ENCODE measurements around the gene EIPR1.

The EIPR1 gene

DNA sequence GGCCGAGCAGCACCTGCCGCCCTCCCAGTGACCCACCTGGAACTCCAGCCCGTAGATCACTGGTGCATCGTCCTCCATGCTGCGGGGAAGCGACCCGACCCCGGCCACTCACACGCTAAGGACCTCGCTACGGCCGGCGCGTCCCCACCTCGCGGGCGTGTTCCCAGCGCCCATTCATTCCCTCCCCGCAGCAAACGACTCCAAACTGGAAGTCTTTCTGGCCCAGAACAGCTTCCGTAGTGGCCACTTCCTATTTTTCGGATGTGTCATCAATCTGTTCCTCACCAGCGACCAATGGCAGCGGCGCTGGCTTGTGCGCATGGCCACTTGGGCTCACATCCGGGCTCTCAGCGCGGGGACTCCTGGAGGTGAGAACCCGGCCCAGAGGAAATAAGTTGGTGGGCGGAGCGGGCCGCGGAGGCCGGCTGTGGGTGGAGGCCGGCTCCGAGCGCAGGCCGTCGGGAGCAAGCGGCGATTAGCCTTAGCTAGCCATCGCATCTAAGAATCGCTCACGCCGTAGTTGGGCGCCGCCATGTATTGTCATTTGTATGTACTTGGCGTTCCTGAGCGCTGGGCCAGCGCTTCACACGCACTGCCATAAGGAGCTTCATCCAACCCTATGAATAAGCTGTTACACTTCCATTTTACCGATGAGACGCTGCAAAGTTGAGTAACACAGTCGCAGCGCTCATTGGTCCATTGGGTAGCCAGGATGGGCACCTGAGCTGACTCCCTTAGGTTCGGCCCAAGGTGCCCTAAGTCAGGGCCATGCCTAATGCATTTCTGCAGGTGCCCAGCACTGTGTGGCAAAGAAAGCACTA lies at the start of gene EIPR1:
Gene EIPR1 (minus strand): TSS at position 207 of the 821 bp plus-strand sequence. CDS start 129 bp downstream, at position 78.
- DNase-seq, result peak; percentile 99

DNA sequence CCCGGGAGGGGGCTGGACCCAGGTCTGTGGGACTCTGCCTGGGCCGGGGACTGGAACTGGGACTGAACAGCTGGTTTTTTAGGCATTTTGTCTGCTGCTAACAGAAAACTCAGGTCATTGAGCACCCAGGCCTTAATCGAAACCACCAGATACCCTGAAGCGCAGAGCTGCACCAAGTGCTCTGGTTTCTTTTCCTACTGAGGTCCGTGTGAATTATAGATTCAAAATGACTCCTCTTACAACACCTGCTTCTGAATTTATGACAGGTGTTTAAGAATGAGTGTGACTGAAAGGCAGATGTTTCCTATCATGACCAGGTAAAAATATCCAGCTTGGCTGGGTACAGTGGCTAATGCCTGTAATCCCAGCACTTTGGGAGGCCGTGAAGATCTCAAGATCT lies 49.7 kb upstream of the EIPR1 start:
- no peak for DNase-seq

DNA sequence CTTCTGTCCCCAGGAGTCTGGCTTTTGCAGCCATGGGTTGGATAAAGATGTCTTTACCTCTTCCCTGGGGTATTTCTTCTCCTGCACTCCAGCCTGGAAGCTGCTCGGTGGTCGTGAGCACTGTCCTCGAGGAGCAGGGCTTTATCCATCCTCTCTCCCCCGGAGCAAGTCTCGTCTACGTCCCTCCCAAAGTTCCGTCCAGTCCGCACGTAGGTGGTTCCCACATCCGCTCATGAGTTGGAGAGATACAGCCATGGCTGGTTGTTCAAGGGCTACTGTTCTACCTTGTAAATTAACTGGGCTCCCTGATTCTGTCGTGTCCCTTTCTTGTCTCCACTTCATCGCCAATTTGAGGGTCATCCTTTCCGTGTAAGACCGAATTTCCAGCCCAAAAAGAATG lies 49.0 kb upstream of the EIPR1 start:
- DNase-seq, result no peak

DNA sequence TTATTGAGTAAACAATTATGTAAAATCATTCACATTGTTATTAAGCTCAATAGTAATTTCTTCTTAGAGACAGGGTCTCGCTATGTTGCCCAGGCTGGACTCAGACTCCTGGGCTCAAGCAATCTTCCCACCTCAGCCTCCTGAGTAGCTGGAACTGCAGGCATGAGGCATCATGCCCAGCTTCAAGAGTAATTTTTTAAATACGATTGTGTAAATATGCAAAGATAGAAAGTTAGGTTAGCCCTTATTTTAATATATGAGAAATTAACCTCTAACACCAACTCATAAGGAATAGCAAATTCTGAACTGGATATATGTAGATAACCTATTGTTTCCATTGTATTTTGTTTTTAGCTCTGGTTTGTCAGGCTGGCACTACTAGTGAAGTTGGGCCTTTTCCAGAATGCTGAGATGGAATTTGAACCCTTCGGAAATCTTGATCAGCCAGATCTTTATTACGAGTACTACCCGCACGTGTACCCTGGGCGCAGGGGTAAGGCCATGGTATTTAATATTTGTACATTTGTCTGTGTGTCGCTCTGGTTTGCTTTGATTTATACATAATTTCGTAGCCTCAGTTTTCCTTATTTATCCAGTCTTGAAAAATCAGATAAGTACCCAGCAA lies 46.7 kb upstream of the EIPR1 start:
- no peak for DNase-seq

DNA sequence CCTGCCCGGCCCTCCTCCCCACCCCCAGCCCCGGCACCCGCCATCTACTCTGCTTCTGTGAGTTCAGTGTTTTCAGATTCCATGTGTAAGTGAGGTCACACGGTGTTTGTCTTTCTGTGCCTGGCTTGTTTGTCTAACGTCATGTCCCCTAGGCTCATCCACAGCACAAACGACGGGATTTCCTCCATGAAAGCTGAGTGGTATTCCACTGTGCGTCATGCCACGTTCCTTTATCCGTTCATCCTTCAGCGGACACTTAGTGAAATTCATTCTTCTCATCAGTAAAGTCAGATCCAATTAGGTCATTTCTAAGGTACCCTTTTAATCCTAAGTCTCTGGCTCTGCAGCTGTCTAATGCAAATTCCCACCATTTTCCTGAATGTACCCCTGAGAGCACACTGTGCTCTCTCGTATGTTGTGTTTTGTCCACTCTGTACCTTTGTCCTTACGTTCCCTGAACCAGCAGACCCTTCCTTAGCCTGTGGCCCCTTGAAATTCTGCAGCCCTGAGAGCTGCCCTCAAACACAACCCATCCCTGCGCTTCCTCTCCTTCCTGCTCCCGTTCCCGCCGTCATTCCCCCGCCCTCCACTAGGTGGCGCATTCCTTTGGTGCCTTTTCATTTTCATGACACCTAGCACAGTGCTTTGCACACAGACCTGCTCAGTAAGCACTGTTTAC lies 46.0 kb upstream of the EIPR1 start:
- peak; percentile 72 for DNase-seq

DNA sequence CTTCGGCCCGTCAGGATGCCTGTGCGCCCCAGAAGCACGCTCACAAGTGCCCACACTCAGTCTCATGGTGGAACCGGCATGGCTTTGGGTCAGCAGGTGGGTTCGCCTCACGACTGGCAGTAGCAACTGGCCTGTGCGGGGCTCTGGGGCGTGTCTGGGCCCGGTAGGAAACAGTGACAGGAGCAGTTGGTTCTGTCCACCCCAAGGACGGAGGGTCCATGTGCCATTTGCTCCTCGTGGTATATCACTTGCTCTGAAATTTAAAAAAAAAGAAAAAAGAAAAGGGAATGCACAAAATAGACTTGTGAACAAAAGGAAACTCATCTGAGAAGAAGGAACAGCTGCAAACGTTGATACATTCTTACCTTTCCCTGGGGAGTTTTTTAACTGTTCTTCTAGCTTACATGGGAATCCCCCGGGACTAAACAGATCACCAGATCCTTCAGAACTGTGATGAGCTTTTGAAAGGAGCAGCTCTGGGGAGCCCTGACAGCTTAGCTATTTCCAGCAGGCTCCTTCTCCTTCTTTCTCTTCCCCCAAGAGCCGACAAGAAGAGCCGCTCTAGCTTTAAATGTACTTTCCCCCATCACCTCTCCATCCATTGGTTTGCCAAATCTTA lies 44.7 kb upstream of the EIPR1 start:
- DNase-seq, result no peak

DNA sequence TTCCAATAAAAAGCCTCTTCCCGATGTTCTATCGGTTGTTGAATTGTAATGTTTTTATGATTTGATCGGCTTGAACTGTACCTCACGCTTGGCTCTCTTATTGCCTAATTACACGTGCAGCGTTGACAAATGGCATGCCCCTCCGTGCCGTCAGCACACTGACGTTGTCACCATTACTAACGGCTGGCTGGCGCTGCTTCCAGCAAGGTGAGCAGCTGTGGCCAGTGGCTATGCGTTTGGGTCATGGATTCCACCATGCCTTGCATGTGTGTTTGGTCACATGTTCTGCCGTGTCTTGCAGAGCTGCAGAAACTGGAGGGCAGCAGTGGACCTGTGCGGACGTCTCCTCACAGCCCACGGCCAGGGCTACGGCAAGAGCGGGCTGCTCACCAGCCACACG lies 44.0 kb upstream of the EIPR1 start:
- no peak for DNase-seq

DNA sequence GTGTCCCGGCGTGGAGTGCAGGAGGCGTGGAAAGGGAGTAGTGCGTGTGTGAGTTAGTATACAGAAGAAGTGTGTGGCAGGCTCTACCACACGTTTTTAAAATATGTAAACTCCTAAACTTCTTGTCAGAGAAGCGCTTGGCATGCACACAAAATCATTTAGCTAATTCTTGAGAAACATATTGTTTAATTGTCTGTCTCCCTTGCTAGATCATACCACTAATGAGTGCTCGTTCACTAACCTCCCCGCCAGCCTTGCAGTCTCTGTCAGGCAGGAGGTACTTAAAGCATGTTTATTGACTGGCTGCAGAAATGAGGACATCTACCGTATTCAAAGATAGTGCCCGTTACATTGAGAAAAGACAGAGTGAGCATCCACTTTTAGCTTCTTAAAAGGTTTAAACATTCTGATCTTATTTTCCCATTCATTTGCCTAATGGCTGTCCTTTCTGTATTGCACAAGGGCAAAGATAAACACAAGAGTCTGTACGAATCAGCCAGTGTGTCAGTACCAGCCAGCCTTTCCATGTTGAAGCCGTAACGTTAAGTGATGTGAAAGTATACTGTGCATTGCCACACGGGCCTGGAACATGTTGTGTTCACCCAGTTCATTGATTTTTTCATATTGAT lies 43.3 kb upstream of the EIPR1 start:
- DNase-seq, result no peak

DNA sequence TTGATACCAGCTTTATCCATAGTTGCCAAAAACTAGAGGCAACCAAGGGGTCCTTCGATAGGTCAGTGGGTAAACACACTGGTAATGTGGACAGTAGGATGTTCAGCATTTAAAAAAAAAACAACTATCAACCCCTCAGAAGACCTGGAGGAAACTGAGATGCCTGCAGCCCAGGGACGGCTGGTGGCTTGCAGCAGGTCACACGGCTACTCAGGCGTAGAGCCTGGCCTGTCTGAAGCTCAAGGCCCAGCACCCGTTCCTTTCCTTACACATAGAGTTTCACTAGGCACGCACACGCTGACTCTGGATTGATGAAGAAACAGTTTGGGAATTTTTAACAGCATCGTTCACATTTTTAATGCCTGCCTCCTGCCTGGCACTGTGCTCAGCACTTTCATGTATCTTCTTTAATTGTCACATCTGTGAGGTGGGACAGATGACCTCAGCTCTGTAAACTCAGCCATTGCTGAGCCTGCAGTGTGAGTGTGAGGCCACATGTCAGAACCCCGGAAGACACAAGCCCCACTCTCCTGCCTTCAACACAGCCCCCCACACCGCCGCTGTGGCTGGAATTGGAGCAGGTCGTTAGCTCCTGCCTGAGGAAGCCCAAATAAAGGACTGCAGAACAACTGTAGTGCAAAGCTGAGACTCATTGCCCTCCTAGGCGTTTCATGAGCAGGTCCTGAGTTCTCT lies 42.6 kb upstream of the EIPR1 start:
- DNase-seq, result no peak

DNA sequence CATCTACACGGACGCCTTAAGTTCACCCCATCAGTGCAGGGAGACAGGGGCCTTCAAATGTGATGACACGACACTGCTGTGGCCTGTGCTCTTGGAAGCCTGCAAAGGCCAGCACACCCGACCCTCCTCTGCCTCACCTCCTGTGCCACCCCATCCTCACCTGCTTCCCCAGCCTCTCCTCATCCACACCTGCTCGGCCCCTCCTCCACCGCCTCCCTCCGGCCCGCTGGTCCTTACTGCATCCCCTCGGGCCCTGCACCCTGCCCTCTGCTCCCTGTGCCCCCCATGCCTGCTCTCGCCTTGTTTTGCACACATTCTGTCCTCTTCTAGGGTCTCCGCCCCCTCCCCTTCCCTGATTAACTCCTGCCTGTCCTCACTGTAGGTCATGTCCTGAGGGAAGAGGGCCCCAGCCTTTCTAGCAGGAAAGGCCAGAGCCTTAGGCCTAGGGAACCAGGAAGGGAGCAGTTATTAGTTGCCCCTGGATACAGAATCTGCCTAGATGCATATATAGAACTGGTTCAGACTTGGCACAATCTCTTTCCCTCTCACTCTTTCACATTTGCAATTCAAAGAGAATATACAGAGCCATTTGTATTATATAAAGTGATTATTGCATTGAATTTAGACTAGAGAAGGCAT lies 41.3 kb upstream of the EIPR1 start:
- no peak for DNase-seq

DNA sequence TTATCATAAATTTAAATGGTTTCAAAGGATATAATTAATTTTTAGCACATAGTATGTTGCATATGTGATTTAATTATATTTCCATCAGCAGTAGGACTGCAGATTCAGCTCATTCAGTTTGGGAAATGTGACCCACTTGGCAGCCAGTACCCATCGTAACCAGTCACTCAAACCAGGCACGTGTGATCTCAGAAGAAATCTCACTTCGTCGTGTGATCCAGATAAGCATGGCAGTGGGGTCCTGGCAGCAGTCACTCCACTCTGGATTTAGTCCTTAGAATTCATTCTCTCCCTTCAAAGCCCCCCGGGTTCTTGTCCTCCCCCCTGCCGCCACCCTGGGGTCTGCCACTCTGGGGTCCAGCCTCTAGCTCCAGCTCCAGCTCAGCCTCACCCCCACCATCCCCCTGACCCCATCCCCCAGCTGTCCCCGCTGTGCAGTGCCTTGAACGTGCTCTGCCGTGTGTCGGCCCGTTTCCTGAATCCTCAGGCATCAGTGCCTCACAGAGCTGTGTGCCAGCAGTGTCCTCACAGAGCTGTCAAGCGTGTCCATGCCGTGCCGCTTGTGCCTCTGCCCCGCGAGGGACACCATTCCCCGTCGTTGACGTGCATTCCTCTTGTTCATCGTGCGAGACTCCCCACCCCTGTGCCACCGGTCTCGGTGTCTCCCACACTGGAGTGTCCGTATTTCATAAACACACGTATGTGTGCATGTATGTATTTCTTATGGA lies 36.7 kb upstream of the EIPR1 start:
- no peak for DNase-seq

DNA sequence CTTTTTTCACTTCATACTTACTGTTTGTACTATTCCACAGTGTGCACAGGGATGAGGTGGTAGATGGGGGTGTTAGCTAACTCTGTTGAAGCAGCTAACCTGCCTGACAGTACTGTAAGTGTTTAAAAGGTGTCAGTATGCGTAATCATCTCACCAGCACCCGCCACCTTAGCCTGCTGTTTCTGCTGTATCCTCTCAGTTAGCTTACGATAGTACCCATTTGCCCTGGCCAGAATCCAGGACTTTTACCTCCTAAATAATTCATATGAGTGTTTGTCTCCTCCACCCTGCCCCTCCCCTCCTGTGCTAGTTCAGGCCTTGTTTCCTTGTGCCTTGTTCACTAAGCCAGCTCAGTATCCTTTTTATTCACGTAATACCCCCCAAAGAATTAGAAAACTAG lies 36.1 kb upstream of the EIPR1 start:
- DNase-seq, result no peak

DNA sequence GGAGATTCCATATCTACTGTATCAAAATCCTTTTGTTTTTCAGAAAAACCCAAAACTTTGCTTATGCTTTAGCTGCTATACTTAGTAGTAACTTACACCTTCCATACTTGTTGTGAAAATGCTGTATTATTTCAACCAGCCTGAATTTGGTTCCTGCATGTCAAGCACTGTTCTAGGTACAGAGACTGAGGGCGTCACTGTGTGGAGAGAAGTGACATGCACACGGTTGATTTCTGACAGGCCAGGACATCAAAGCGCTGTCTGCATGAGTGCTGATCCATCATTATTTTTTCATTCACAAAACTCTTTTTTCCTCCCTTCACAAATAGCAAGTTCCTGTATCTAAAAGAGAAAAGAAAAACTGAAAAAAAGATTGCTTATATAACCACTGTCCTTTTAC lies 33.5 kb upstream of the EIPR1 start:
- no peak for DNase-seq

DNA sequence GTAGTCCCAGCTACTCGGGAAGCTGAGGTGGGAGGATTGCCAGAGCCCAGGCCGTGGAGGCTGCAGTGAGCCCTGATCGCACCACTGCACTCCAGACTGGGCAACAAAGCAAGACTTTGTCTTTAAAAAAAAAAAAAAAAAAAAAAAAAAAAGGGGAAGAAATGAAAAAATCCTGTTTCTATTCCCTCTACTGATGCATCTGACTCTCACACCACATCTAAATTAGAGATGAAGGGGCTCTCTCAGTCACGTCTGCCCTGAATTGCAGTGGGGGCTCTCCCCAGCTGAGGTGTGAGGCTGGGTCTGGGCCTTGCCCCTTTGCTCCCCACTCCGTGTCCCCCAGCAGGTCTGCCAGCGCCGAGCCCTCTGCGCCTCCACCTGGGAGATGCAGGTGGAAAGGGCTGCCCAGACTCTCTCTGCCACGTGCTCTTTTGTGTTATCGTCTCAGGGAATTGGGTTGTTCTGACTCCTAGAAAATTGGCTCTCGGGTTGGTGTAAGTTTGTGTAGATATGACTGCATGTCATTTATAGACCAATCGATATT lies 32.1 kb upstream of the EIPR1 start:
- DNase-seq, result no peak

DNA sequence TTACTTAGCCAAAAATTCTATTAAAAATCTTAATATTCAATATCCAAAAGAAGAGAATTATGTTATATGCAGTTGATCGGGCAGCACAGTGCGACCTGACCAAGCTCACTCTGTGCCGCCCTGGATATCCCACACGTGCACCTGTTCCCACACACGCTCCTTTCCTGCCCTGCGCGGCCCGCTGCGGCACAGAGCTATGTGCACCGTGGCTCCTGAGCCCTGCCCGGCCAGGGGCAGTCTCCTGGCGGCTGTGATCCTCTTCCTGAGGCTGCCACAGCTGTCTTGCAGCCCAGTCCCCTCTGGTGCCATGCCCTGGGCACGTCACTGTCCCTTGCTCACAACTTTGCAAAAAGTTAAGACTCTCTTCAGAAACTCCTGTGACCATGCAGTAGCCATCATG lies 31.2 kb upstream of the EIPR1 start:
- no peak for DNase-seq

DNA sequence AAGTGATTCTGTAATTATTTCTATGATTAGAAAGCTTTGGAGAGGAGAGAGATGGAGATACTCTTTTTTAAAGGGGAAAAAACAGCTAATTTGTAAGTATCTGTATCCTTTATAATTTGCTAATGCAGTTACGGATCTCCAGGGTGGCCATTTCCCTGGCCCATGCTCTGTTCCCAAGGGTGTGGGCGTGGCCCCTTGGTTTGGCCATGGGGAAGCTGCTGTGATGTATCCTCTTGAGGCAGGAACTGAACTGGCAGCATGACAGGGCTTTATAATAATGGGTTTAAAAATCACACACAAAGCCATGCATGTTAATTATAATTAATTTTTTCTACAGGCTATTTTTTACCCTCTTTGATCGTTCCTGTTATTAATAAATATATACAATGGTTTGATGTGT lies 28.9 kb upstream of the EIPR1 start:
- DNase-seq, result no peak

DNA sequence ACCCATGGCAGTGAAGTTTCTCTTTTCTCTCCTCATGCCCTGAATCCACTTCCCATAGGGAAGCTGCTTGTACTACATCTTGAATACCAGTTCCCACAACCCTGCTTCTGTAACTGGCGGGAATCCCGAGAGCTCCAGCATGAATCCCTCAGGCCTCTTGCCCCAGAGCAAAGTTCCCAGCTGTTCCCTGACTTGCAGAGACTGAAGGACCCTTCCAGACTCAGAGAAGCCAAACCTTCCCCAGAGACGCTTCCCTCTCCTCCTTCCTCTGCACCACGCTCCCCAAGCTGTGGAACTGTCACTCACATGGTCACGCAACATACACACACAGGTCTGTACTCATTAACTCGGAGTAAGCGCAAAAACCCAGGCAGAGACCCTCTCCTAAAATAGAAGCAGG lies 28.3 kb upstream of the EIPR1 start:
- DNase-seq, result no peak

DNA sequence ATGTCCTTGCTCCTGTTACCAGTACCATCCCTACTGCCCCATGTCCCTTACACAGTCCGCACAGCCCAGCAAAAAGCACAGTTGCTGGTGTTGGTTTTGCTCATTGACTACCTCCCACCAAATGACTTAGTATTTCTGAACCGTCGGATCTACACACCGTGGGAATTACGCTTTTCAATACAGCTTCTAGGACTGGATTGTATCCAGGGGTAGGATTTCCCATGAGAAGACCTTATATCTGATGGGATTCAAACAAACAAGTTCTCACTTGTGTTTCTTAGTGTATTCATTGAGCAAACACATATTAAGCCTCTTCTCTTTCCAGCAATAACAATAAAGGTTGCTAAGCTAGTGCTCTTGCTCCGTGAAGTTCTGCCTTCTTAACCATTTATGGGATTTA lies 27.7 kb upstream of the EIPR1 start:
- DNase-seq, result no peak

DNA sequence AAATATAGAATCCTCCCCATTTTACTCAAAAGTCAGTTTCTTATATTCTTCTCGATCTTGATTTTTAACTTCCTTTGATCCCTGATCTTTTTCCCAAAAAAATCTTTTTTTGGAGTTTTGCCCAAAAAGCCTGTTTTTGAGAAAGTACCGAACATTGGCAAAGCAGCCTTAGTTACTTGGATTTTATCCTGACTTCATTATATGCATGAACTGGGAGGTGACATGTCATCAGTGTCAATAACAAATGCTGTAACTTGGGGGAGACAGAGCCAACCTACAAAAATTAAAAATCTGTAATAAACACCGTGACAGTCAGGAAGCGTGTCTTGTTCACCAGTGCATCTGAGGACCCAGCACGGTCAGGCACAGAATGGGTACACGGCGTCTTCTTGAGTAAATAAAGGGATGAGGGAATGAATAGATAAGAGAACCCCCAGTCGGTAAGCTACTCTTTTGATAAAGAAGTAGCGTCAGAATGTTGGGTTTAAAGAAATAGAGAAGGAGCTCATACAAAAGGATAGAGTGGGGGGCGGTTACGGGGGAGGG lies 26.8 kb upstream of the EIPR1 start:
- no peak for DNase-seq

DNA sequence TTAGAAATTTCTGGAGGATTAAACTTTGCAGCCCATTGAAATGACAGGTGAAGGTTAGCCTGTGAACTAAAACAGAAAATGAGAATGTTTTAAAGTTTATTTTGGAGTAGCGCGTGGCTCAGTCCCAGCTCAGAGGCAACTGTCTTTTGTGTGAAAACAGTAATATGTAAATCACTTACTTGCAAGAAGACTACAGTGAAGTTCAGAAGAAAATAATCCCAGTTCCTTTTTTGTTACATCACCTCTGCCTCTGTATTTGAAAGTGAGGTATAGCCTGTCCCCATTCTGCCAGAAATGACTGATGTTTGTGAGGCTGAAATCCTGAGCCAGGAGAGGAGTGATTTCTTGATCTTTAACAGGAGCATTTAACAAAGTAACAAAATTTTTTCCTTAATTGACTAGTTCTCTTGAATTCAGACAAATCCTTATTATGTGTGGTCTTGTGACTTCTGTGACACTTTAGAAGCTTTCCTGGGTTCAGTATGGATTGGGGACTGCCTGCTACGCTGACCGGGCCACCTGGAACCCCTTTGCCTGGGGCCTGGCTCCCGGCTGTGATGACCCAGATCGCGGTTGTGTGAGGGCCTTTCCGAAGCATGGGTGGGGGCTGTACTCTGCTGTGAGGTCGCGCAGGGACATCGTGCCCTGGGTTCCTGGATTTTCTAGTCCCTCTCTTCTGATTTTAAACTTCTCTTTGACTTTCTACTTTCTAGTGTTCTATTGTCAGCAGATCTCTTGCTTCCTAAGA lies 26.1 kb upstream of the EIPR1 start:
- DNase-seq, result no peak
